ENCODE results near the gene SLC36A3.

GRCh38 chr5:151312756-151313324, 9.3 kb upstream of the SLC36A3 start:
- TF ChIP-seq POLR2A (IDR thresholded peaks at IDR 0.05; ENCODE audit: low read depth, low read length) (no peak), POLR2AphosphoS5 (IDR thresholded peaks at IDR 0.05; ENCODE audit: low read depth, low read length) (no peak), TAF1 (IDR thresholded peaks at IDR 0.05; ENCODE audit: low read depth, low read length) (no peak), PAX5 (IDR thresholded peaks at IDR 0.05; ENCODE audit: insufficient read depth, low read length, severe bottlenecking) (no peak), SPI1 (IDR thresholded peaks at IDR 0.05; ENCODE audit: low read depth, low read length) (no peak)

All from GM12891 (cell line).